ENCODE measurements around the gene ITIH5.

DNA sequence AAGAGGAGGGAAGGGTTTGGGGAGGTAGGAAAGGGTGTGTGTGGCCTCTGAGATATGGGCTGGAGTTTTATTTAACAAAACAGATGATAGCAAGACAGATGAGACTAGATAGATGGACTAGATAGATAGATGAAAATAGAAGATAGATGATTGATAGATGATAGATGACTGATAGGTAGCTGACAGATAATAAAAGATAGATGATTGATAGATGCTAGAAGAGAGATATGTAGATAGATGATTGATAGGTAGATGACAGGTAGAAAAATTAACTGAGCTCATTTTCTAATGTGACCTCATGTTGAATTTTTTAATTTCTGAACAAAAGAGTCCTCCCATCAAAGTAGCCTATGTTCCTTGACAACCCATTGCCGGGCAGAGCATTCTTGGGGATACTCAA is 139.3 kb downstream of the ITIH5 start:
- TF ChIP-seq, protein P1, sequence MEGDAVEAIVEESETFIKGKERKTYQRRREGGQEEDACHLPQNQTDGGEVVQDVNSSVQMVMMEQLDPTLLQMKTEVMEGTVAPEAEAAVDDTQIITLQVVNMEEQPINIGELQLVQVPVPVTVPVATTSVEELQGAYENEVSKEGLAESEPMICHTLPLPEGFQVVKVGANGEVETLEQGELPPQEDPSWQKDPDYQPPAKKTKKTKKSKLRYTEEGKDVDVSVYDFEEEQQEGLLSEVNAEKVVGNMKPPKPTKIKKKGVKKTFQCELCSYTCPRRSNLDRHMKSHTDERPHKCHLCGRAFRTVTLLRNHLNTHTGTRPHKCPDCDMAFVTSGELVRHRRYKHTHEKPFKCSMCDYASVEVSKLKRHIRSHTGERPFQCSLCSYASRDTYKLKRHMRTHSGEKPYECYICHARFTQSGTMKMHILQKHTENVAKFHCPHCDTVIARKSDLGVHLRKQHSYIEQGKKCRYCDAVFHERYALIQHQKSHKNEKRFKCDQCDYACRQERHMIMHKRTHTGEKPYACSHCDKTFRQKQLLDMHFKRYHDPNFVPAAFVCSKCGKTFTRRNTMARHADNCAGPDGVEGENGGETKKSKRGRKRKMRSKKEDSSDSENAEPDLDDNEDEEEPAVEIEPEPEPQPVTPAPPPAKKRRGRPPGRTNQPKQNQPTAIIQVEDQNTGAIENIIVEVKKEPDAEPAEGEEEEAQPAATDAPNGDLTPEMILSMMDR (IDR thresholded peaks at IDR 0.05; ENCODE audit: insufficient read depth, low read depth, low read length) = no peak
- TF ChIP-seq EZH2 (IDR thresholded peaks at IDR 0.05; ENCODE audit: insufficient read depth, low read length) = no peak
